ENCODE measurements around the gene FMNL2. TPM values are rescaled to one million over a fixed set of nuclear protein-coding genes. Genes with fewer than 3 reads are reported as not detected.

FMNL2 gene
- total and polyA plus RNA-seq, 2 of the 4 experiments (the other 2 are of a cell fraction): 10.9 to 11.4 TPM

GRCh38 chr2:152336854-152337510 is 2.0 kb downstream of the FMNL2 start:
- H3K79me1 ChIP-seq (ENCODE audit: low read depth in 1 of 2, low read length in 2 of 2): peaks cover 20 to 36% of the 10 kb centered on the region in 2 experiments
- H2AK5ac ChIP-seq (ENCODE audit: low read depth, low read length): no peak overlapping the region; the same call in 1 of the 2 replicates
- 0% methylated on average over 3 of the region's 12 CpGs; no CpG with 5 or more reads in 1 of the 2 experiments for WGBS, 2 experiments (ENCODE audit: extremely low coverage in 2 of 2, insufficient read length in 1 of 2)
- H3K27me3 ChIP-seq (ENCODE audit: control insufficient read depth, insufficient read depth, low read length): no peaks in the 10 kb centered on the region
- H3K36me3 ChIP-seq (ENCODE audit: control insufficient read depth, insufficient read depth, low read length): no peaks in the 10 kb centered on the region
- POLR2A ChIA-PET (ENCODE audit: unreplicated experiment): no interaction called here
- H4K5ac ChIP-seq (ENCODE audit: low read depth, low read length): no peak overlapping the region
- peak; percentile 2; the same call in 1 of the 2 replicates for ATAC-seq (ENCODE audit: low read depth)
- H2BK120ac ChIP-seq (ENCODE audit: low read depth, low read length): peak overlapping the region; percentile 22
- H2AFZ ChIP-seq (replicated peaks; ENCODE audit: low read length, poor library complexity): peak overlapping the region; percentile 98
- peak overlapping the region; percentile 90 for H2AK9ac ChIP-seq (replicated peaks; ENCODE audit: low read depth, low read length, poor library complexity)
- peak overlapping the region; percentile 98 for H3K4me3 ChIP-seq (ENCODE audit: insufficient read depth, low read depth, low read length)
- BruUV-seq (replicated peaks): no TSS peak
- no peak overlapping the region for H2BK5ac ChIP-seq (ENCODE audit: low read depth, low read length, poor library complexity, severe bottlenecking)
- H3K56ac ChIP-seq (ENCODE audit: extremely low read depth, insufficient read depth, low read length): no peak overlapping the region; the same call in 1 of the 2 replicates
- TF ChIP-seq CEBPB (IDR thresholded peaks at IDR 0.05; ENCODE audit: low read depth, low read length) (peak; percentile 65), MAZ (IDR thresholded peaks at IDR 0.05; ENCODE audit: borderline replicate concordance, low read depth, low read length) (no peak), CTCF (conservative IDR thresholded peaks at IDR 0.05; ENCODE audit: low read depth, low read length) (no peak)
- 0 out of 3 replicates have a peak overlapping the region, but pooled peaks have one; percentile 55 for H2BK15ac ChIP-seq (ENCODE audit: low read depth, low read length)
- peak overlapping the region; percentile 2 to 69; a peak in 3 of 4 replicates for H4K8ac ChIP-seq (ENCODE audit: low read depth in 2 of 2, low read length in 2 of 2)
- no peaks in the 10 kb centered on the region for H3K9me3 ChIP-seq (ENCODE audit: control insufficient read depth, insufficient read depth, low read length)
- H3K4me1 ChIP-seq (ENCODE audit: control insufficient read depth, insufficient read depth, low read length): peaks cover 2% of the 10 kb centered on the region; the same call in 1 of the 2 replicates
- H3K27ac ChIP-seq (ENCODE audit: insufficient read depth, low read length): peak overlapping the region; percentile 11; the same call in 1 of the 2 replicates
- in situ Hi-C loops (cut with MboI; ENCODE audit: low sequenced_read_pairs) (loop anchor here (10.0 kb wide), 1 partner anchor 288 kb away; no protein-coding TSS in a partner anchor), intact Hi-C loops (cut with micrococcal nuclease) (loop anchor here (1.0 to 5.0 kb wide), 7 partner anchors 80 to 298 kb away; no protein-coding TSS in a partner anchor), dilution Hi-C loops (cut with HindIII; ENCODE audit: low sequenced_read_pairs, unreplicated experiment) (no loop called here)
- H2BK20ac ChIP-seq (ENCODE audit: low read depth, low read length): 0 out of 2 replicates have a peak overlapping the region, but pooled peaks have one; percentile 22
- peak overlapping the region; percentile 27; the same call in 1 of the 2 replicates for H4K91ac ChIP-seq (ENCODE audit: insufficient read depth, low read depth, low read length)
- H3K18ac ChIP-seq (ENCODE audit: low read depth, low read length): no peak overlapping the region
- H3K4ac ChIP-seq (ENCODE audit: low read depth, low read length): peak overlapping the region; percentile 78
- CTCF ChIA-PET: interaction anchor here (1.5 to 1.6 kb wide), 2 partner anchors 148 to 299 kb away, joined by 3 to 4 read pairs; no protein-coding TSS in a partner anchor
- no peaks in the 10 kb centered on the region for H3K9me1 ChIP-seq (ENCODE audit: insufficient read depth, low read length)
- DNase-seq: peak; percentile 53
- H3K9ac ChIP-seq (ENCODE audit: low read depth, low read length): peak overlapping the region; percentile 46
- H3K14ac ChIP-seq (replicated peaks; ENCODE audit: low read depth, low read length): peak overlapping the region; percentile 79; the same call in 1 of the 2 replicates
- H3K4me2 ChIP-seq (ENCODE audit: low read depth, low read length): peak overlapping the region; percentile 68
- peaks cover 9% of the 10 kb centered on the region for H4K20me1 ChIP-seq (ENCODE audit: insufficient read depth, low read length)
- H3K23ac ChIP-seq (ENCODE audit: low read depth, low read length): peak overlapping the region; percentile 57

Data from IMR-90 (cell line).